HG02759 (cell line): ENCODE data around the gene KCNQ1OT1.

Experiments used
- ATAC-seq: cut with Tn5 transposase; IDR thresholded peaks from one replicate; pipeline ENCODE4 v1.9.1; 2021; ENCODE audit warnings: mild to moderate bottlenecking, moderate library complexity; ENCODE audit not compliant: unreplicated experiment

The KCNQ1OT1 gene

GRCh38 chr11:2699531-2700414 is at the start of gene KCNQ1OT1:
TSS of gene KCNQ1OT1 (minus strand) at chr11:2699994.
- ATAC-seq = peak; percentile 86

- no peak for ATAC-seq
Observed at GRCh38 chr11:2748814-2749554, 49.2 kb upstream of the KCNQ1OT1 start.

GRCh38 chr11:2748061-2748813 is 48.4 kb upstream of the KCNQ1OT1 start:
- ATAC-seq = no peak

GRCh38 chr11:2747248-2748027 is 47.6 kb upstream of the KCNQ1OT1 start:
- ATAC-seq = no peak

- ATAC-seq = no peak
Observed at GRCh38 chr11:2746401-2747247, 46.8 kb upstream of the KCNQ1OT1 start.

- no peak for ATAC-seq
Observed at GRCh38 chr11:2745511-2745910, 45.7 kb upstream of the KCNQ1OT1 start.

- no peak for ATAC-seq
Observed at GRCh38 chr11:2744166-2744565, 44.4 kb upstream of the KCNQ1OT1 start.

- no peak for ATAC-seq
Observed at GRCh38 chr11:2743427-2744110, 43.8 kb upstream of the KCNQ1OT1 start.

- no peak for ATAC-seq
Observed at GRCh38 chr11:2742611-2743426, 43.0 kb upstream of the KCNQ1OT1 start.

- no peak for ATAC-seq
Observed at GRCh38 chr11:2742201-2742600, 42.4 kb upstream of the KCNQ1OT1 start.

- no peak for ATAC-seq
Observed at GRCh38 chr11:2741377-2742131, 41.8 kb upstream of the KCNQ1OT1 start.

GRCh38 chr11:2741006-2741376 is 41.2 kb upstream of the KCNQ1OT1 start:
- no peak for ATAC-seq

GRCh38 chr11:2740275-2740940 is 40.6 kb upstream of the KCNQ1OT1 start:
- ATAC-seq = no peak

GRCh38 chr11:2739531-2740274 is 39.9 kb upstream of the KCNQ1OT1 start:
- no peak for ATAC-seq

GRCh38 chr11:2738551-2739431 is 39.0 kb upstream of the KCNQ1OT1 start:
- no peak for ATAC-seq
